Measurements from ENCODE around the gene ERGIC1. TPM values are rescaled to one million over a fixed set of nuclear protein-coding genes. Genes with fewer than 3 reads are reported as not detected.

Gene ERGIC1
- total RNA-seq, 4 donors from 2014 or later: 116 to 172 (median 144) TPM

DNA sequence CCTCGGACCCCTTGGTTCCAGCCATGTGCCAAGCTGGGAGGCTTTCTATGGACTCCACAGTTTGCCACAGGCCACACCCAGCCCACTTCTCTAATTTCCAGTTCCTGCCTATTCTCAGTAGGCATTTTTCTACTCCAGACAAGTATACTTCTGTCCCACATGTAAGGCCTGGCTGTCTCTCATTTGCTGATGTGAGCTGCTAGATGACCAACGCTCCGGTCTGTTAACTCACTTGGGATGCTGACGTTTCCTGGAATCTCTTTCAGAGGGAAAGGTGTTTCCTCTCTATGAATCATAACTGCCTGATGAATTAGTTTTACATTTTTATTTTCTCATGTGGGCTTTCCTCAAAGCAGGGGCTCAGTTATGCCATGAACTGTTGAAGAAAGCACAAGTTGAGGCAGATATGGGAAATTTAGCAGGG, 36.3 kb downstream of the ERGIC1 start:
- 17 to 60% methylated on average over 1 to 4 of the region's 4 CpGs for WGBS, 2 donors (ENCODE audit: low coverage in 1 of 2)
- TF ChIP-seq POLR2A (IDR thresholded peaks at IDR 0.05) (no peak), POLR2AphosphoS5 (IDR thresholded peaks at IDR 0.05) (peak; percentile 95), EP300 (IDR thresholded peaks at IDR 0.05) (no peak)
- Histone ChIP-seq H3K9me3 (no peaks in the 10 kb centered on the region), H3K4me1 (peaks cover 47 to 100% (median 70%) of the 10 kb centered on the region in 3 donors), H3K36me3 (no peaks in the 10 kb centered on the region), H3K27me3 (no peaks in the 10 kb centered on the region), H3K27ac (peak overlapping the region; percentile 92 to 97 (median 96)), H3K4me3 (no peak overlapping the region)
- peak; percentile 33 for ATAC-seq

GRCh38 chr5:172870715-172871461, 36.8 kb downstream of the ERGIC1 start:
- WGBS, 2 donors (ENCODE audit: low coverage in 1 of 2): 30 to 33% methylated on average over 6 to 9 of the region's 20 CpGs
- no peaks in the 10 kb centered on the region for H3K27me3 ChIP-seq
- no peak overlapping the region for H3K4me3 ChIP-seq
- H3K4me1 ChIP-seq: peaks cover 47 to 100% (median 70%) of the 10 kb centered on the region in 3 donors
- no peak for ATAC-seq
- H3K36me3 ChIP-seq: no peaks in the 10 kb centered on the region
- H3K9me3 ChIP-seq: no peaks in the 10 kb centered on the region
- no peak for TF ChIP-seq CTCF (IDR thresholded peaks at IDR 0.05)
- TF ChIP-seq EP300 (IDR thresholded peaks at IDR 0.05): no peak
- TF ChIP-seq POLR2AphosphoS5 (IDR thresholded peaks at IDR 0.05): peak; percentile 12
- H3K27ac ChIP-seq: peak overlapping the region; percentile 92 to 97 (median 96)

GRCh38 chr5:172871536-172871935, 37.5 kb downstream of the ERGIC1 start:
- 51 to 81% methylated on average over 2 of the region's 3 CpGs for WGBS, 2 donors (ENCODE audit: low coverage in 1 of 2)
- Histone ChIP-seq H3K36me3 (no peaks in the 10 kb centered on the region), H3K27ac (peak overlapping the region; percentile 92 to 97 (median 96)), H3K4me1 (peaks cover 43 to 100% (median 64%) of the 10 kb centered on the region in 3 donors), H3K9me3 (no peaks in the 10 kb centered on the region), H3K27me3 (no peaks in the 10 kb centered on the region), H3K4me3 (no peak overlapping the region)
- TF ChIP-seq POLR2A (IDR thresholded peaks at IDR 0.05): no peak
- no peak for TF ChIP-seq EP300 (IDR thresholded peaks at IDR 0.05)
- TF ChIP-seq POLR2AphosphoS5 (IDR thresholded peaks at IDR 0.05): no peak
- no peak for TF ChIP-seq CTCF (IDR thresholded peaks at IDR 0.05)
- no peak for ATAC-seq

- H3K9me3 ChIP-seq: no peaks in the 10 kb centered on the region
- no peaks in the 10 kb centered on the region for H3K27me3 ChIP-seq
- ATAC-seq: no peak
- TF ChIP-seq CTCF (IDR thresholded peaks at IDR 0.05) (no peak), EP300 (IDR thresholded peaks at IDR 0.05) (no peak), POLR2AphosphoS5 (IDR thresholded peaks at IDR 0.05) (no peak), POLR2A (IDR thresholded peaks at IDR 0.05) (no peak)
- H3K36me3 ChIP-seq: no peaks in the 10 kb centered on the region
- H3K27ac ChIP-seq: peak overlapping the region; percentile 92 to 97 (median 96)
- peaks cover 39 to 100% (median 60%) of the 10 kb centered on the region in 3 donors for H3K4me1 ChIP-seq
- WGBS, 2 donors (ENCODE audit: low coverage in 1 of 2): 40% methylated on average over 4 of the region's 5 CpGs; no CpG with 5 or more reads in 1 of the 2 donors
- H3K4me3 ChIP-seq: no peak overlapping the region
These were observed 37.9 kb downstream of the ERGIC1 start for GRCh38 chr5:172871982-172872381.

DNA sequence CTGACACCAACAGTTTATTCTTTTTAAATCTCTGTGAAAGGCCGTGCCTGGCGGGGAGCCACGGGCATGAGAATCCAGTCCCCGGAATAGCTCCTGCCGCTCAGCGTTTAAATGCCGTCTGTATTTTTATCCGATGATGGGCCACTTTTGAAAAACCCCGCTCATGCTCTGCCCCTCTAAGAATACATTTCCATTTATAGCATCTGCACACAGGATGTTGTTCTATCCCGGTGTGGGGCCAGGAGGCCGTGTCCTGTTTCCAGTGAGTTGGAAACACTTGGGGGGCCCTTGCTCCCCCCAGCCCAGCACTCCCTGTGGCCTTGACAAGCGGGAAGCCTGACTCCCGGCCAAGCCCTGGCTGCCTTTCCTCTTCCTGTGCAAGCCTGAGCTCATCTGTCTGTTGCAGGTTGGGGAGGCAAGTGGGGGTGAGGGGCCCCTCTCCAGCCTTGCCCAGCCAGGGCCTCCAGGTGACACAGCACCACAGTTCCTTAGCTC, 39.0 kb downstream of the ERGIC1 start:
- peak; percentile 35 for ATAC-seq
- H3K36me3 ChIP-seq: no peaks in the 10 kb centered on the region
- WGBS, 2 donors (ENCODE audit: low coverage in 1 of 2): 9 to 10% methylated on average over 2 to 13 of the region's 13 CpGs
- TF ChIP-seq CTCF (IDR thresholded peaks at IDR 0.05) (peak in 2 of 4 experiments; percentile 8 to 30), POLR2A (IDR thresholded peaks at IDR 0.05) (no peak), EP300 (IDR thresholded peaks at IDR 0.05) (peak; percentile 78), POLR2AphosphoS5 (IDR thresholded peaks at IDR 0.05) (peak; percentile 95)
- peak overlapping the region; percentile 92 to 97 (median 96) for H3K27ac ChIP-seq
- no peaks in the 10 kb centered on the region for H3K27me3 ChIP-seq
- no peaks in the 10 kb centered on the region for H3K9me3 ChIP-seq
- no peak overlapping the region for H3K4me3 ChIP-seq
- peaks cover 33 to 96% (median 49%) of the 10 kb centered on the region in 3 donors for H3K4me1 ChIP-seq

All from gastroesophageal sphincter (tissue), 4 donors.